ENCODE measurements around the gene URB1.

GRCh38 chr21:32285476-32285875 is 107.3 kb downstream of the URB1 start:
- TF ChIP-seq ZNF157 (tag by site-specific recombination; IDR thresholded peaks at IDR 0.05), result no peak
- TF ChIP-seq REST (tag by site-specific recombination; IDR thresholded peaks at IDR 0.05), result no peak
- TF ChIP-seq MYNN (tag by site-specific recombination; IDR thresholded peaks at IDR 0.05; ENCODE audit: borderline replicate concordance), result no peak
- no peak for TF ChIP-seq CTCF (tag by site-specific recombination; IDR thresholded peaks at IDR 0.05)

All from HEK293 (cell line).